Measurements from ENCODE around the gene MAML2.

- TF ChIP-seq CTCF (IDR thresholded peaks at IDR 0.05) (no peak), POLR2A (IDR thresholded peaks at IDR 0.05) (no peak), POLR2AphosphoS5 (IDR thresholded peaks at IDR 0.05) (no peak), EP300 (IDR thresholded peaks at IDR 0.05) (no peak)
Measured at GRCh38 chr11:96096360-96096759, 246.6 kb downstream of the MAML2 start.
